ENCODE measurements around the gene STK11IP. TPM values are rescaled to one million over a fixed set of nuclear protein-coding genes. Genes with fewer than 3 reads are reported as not detected.

STK11IP gene
- total and polyA plus RNA-seq, 2 of the 13 experiments (the other 11 are each of a cell fraction or from before 2014, with no cell fraction given): 12.8 to 24.0 TPM

GRCh38 chr2:219642465-219643083 is 44.9 kb downstream of the STK11IP start (continued):
- TF ChIP-seq ZNF737 (CRISPR knock-in tag; IDR thresholded peaks at IDR 0.05; ENCODE audit: borderline replicate concordance): no peak
- no peak for TF ChIP-seq ZNF382 (CRISPR knock-in tag; IDR thresholded peaks at IDR 0.05; ENCODE audit: borderline replicate concordance)
- TF ChIP-seq PLRG1 (conservative IDR thresholded peaks at IDR 0.05): no peak
- TF ChIP-seq SRSF4 (IDR thresholded peaks at IDR 0.05; ENCODE audit: low read depth, low read length, poor library complexity, severe bottlenecking): no peak
- TF ChIP-seq ATF4 (CRISPR knock-in tag; IDR thresholded peaks at IDR 0.05): peak in 1 of 2 experiments; percentile 84; a peak in 2 of 4 replicates
- TF ChIP-seq ZNF777 (CRISPR knock-in tag; IDR thresholded peaks at IDR 0.05): no peak
- TF ChIP-seq EED (CRISPR knock-in tag; IDR thresholded peaks at IDR 0.05): no peak; the same call in 1 of the 2 replicates
- TF ChIP-seq PBX2 (CRISPR knock-in tag; IDR thresholded peaks at IDR 0.05): no peak
- TF ChIP-seq ZNF780A (CRISPR knock-in tag; IDR thresholded peaks at IDR 0.05): no peak
- TF ChIP-seq TAF15 (IDR thresholded peaks at IDR 0.05; ENCODE audit: low read depth, low read length, poor library complexity, severe bottlenecking): peak; percentile 66
- no peak for TF ChIP-seq ATF7-NPFF (CRISPR knock-in tag; IDR thresholded peaks at IDR 0.05; ENCODE audit: low read depth)
- 0 out of 2 replicates have a peak, but pooled peaks have one; percentile 75 for TF ChIP-seq ZNF512B (CRISPR knock-in tag; IDR thresholded peaks at IDR 0.05; ENCODE audit: borderline replicate concordance)
- peak; percentile 54; the same call in 1 of the 2 replicates for TF ChIP-seq SRF (IDR thresholded peaks at IDR 0.05; ENCODE audit: low read depth, low read length)
- TF ChIP-seq ISL2 (CRISPR knock-in tag; IDR thresholded peaks at IDR 0.05): peak; percentile 70
- TF ChIP-seq YEATS4 (CRISPR knock-in tag; IDR thresholded peaks at IDR 0.05; ENCODE audit: borderline replicate concordance): no peak; the same call in 1 of the 2 replicates
- TF ChIP-seq ZNF547 (CRISPR knock-in tag; IDR thresholded peaks at IDR 0.05): no peak
- peak; percentile 44; the same call in 1 of the 2 replicates for TF ChIP-seq TFAP4 (IDR thresholded peaks at IDR 0.05; ENCODE audit: borderline replicate concordance, low read depth)
- TF ChIP-seq ZKSCAN1 (IDR thresholded peaks at IDR 0.05; ENCODE audit: low read length): peak; percentile 59; the same call in 1 of the 2 replicates
- TF ChIP-seq ZNF329 (CRISPR knock-in tag; IDR thresholded peaks at IDR 0.05; ENCODE audit: low read depth): peak; percentile 56; the same call in 1 of the 2 replicates

Data from HepG2 (cell line).